C4-2B (cell line): ENCODE data around the gene GAS6.
"Not testable (repeated sequence)": the region's sequence is repeated elsewhere in the genome, so short reads cannot be mapped to it uniquely, and the experiment has no call there.

ENCODE experiments used
- H3K27ac ChIP-seq: fragments of 450-650 bp; 2 replicates; pipeline ENCODE4 v1.5.1; 2017
- ZFX ChIP-seq: fragments of 450-650 bp; IDR thresholded peaks from 2 replicates; pipeline ENCODE4 v1.6.1; 2017
- TF ChIP-seq, protein P1 (sequence below): fragments of 450-650 bp; conservative IDR thresholded peaks from 2 replicates; pipeline ENCODE4 v1.5.1; 2017; ENCODE audit warnings: mild to moderate bottlenecking

The GAS6 gene

DNA sequence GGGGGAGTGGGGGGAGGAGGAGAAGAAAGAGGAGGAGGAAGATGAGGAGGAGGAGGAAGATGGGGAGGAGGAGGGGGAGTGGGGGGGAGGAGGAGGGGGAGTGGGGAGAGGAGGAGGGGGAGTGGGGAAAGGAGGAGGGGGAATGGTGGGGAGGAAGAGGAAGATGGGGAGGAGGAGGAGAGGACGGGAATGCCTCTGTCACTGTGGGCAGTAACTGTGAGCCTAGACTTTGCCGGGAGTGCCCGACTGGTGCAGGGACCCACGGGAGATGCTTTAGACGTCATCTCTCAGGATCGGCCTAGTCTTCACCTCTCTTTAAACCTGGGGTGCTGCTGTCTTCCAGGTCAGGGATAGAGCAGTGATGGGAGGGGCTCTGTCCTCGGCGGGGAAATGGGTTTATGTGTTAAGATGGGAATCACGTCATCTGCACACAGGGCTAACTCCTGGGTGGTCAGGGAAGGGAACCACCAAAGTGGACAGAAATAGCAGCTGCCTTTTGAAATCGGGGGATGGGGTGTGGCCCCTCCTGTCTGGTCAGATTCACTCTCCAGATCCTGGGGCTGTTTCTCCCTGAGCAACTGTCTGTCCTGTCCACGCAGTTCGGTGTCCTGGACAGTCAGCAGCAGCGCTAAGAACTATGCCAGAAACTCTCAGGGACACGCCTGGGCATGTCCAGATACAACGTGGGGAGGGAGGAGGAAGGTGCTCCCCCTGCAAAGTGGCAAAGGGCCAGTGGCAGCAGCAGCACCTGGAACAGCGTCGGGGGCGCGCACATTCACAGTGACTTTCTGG, 26.9 kb downstream of the GAS6 start:
- peak overlapping the region; percentile 84 for H3K27ac ChIP-seq
- TF ChIP-seq, protein P1, sequence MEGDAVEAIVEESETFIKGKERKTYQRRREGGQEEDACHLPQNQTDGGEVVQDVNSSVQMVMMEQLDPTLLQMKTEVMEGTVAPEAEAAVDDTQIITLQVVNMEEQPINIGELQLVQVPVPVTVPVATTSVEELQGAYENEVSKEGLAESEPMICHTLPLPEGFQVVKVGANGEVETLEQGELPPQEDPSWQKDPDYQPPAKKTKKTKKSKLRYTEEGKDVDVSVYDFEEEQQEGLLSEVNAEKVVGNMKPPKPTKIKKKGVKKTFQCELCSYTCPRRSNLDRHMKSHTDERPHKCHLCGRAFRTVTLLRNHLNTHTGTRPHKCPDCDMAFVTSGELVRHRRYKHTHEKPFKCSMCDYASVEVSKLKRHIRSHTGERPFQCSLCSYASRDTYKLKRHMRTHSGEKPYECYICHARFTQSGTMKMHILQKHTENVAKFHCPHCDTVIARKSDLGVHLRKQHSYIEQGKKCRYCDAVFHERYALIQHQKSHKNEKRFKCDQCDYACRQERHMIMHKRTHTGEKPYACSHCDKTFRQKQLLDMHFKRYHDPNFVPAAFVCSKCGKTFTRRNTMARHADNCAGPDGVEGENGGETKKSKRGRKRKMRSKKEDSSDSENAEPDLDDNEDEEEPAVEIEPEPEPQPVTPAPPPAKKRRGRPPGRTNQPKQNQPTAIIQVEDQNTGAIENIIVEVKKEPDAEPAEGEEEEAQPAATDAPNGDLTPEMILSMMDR: no peak
- TF ChIP-seq ZFX: no peak

DNA sequence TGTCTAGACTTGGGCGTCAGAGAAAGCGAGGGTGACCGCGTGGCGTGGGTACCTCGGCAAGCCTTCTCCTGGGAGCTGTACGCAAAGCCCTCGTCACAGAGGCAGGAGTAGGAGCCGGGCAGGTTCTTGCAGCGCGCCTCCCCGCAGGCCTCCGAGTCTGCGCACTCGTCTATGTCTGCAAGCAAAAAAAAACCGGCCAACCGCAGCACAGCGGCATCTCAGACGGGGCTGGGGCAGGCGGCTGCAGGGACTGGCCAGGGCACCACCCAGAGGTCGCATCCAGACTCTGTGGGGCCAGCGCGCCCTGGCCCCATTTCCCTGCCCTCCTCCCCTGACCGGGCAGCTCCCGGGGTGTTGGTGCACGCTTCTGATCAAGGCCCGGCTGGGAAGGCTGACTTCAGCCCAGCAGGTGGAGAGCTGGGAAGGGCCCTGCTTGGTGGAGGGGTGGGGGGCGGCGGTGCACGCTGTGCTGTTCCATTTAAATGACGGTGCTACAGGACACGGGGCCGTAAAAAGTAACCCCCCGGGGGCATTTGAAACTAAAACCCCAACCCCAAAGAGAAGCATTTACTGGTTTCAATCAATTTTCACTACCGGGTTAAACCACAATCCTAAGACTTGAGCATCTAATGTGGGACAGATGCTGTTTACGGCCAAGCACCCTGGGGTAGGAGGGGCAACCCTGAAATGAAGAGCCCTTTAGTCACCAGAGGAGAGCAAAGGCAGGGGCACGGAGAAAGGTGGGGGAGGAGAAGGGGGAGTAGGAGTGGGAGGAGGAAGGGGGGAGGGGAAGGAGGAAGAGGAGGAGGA, 28.2 kb downstream of the GAS6 start:
- TF ChIP-seq, protein P1: no peak
- no peak for TF ChIP-seq ZFX
- no peak overlapping the region; the same call in 1 of the 2 replicates for H3K27ac ChIP-seq

DNA sequence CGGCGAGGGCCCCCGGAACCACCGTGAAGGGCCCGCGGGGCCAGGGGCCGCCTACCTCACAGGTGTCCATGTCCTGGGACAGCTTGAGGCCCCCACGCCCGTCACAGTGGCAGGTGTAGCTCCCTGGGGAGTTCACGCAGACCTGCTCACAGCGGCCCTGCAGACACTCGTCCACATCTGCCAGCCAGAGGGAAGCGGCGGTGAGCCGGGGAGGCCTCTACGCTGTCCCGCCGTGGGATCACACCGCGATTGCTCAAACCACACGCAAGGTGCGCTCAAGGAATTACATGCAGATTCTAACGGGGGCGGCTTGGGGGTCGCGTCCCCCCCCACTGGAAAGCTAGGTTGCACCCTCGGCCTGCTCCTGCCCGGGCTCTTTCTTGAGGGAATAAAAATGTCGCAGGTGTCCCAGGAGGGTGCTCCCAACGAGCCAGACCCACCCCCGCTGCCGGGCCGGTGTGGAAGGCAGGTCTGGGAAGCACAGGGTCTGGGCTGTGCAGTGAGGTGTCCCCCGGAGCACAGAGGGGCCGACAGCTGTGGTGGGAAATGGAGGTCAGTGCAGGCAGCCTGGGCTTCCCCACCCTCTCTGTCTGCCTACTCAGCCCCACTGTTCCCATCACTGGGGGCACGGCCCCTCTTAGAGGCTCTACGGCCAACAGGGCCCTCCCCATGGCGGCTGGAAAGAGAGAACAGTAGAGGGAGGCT, 29.2 kb downstream of the GAS6 start:
- H3K27ac ChIP-seq: no peak overlapping the region; the same call in 1 of the 2 replicates
- TF ChIP-seq, protein P1: no peak
- TF ChIP-seq ZFX: no peak

DNA sequence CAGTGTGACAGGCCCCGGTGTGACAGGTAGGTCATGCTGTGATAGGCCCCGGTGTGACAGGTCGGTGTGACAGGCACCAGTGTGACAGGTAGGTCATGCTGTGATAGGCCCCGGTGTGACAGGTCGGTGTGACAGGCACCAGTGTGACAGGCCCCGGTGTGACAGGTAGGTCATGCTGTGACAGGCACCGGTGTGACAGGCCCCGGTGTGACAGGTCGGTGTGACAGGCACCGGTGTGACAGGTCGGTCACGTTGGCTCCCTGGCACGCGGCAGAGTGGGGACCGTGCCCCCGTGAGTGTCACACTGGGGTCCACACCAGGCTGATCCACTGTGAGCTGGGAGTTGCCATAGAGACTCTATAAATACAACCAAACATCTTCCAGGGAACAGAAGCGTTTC, 29.9 kb downstream of the GAS6 start:
- H3K27ac ChIP-seq: not testable (repeated sequence)

DNA sequence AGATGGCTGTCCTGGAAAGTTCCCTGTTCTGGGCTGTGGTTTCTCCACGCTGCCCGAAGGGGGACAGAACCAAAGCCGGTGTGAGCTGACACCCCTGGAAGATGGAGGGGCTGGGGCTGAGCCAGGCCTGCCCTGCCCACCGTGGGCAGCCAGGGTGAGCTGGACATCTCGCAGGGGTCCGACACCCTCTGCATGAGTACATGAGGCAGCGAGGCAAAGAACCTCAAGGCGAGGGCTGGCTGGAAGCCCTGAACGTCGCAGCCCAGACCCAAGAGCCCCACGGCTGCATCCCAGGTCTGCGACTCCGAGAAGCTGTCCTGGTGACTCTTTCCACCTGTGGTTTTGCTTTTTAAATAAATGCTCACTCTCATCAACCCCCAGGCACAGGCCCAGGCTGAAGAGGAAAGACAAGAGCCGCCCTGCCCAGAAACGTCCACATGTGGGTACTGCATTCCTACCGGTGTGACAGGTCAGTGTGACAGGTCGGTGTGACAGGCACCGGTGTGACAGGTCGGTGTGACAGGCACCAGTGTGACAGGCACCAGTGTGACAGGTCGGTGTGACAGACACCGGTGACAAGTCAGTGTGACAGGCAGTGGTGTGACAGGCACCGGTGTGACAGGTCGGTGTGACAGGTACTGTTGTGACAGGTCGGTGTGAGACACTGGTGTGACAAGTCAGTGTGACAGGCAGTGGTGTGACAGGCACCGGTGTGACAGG, 30.6 kb downstream of the GAS6 start:
- no peak for TF ChIP-seq ZFX
- TF ChIP-seq, protein P1: no peak
- no peak overlapping the region for H3K27ac ChIP-seq

DNA sequence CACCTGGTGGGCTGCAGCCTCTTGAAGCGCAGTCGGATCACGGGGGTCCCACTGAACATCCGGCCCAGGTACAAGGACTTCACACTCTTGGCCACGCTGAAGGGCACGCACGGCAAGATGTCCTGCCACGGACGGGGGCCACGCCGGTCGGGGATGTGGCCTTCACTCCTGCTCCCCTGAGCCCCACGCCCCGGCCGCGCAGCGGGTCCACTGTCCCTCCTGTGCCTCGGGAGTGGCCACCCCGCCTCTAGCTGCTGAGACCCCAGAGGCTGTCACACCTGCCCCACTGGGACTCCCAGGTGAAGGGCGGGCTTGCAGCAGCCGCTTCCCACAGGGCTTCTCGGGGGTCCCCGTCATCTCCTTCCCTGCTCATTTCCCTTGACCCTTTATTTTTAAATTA, 31.2 kb downstream of the GAS6 start:
- H3K27ac ChIP-seq: no peak overlapping the region
- no peak for TF ChIP-seq ZFX

DNA sequence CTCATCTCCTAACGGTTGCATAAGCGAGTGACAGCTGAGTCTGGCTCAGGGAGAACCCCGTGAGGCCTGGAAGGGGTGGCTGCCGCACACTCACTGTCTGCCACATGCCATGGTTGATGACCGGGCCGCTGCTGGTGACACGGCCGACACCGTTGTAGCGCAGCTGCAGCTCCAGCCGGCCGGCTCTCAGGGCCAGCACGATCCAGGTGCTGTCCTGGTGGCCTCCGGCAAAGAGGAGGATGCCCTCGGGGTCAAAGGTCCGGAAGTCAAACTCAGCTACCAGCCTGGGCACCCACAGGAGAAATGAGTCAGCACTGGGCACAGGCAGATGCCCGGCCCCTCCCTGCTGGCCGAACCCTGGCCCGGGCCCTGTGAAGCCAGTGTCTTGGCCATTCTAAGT, 31.7 kb downstream of the GAS6 start:
- no peak overlapping the region for H3K27ac ChIP-seq
- TF ChIP-seq, protein P1: no peak
- TF ChIP-seq ZFX: no peak
